A549 treated with DMSO at 1 μM for 4 hours (cell line): ENCODE results near the gene NKAPD1. TPM values are rescaled to one million over a fixed set of nuclear protein-coding genes. Genes with fewer than 3 reads are reported as not detected.

Experiments
- total RNA-seq: library from RNA; stranded (reverse); fragments of 200-300 nt; extraction: Qiagen RNA extraction; gene quantifications from 5 replicates; pipeline ENCODE4 v1.2.3, GENCODE V29; 2022; ENCODE audit warnings: low read depth

The NKAPD1 gene, protein sequence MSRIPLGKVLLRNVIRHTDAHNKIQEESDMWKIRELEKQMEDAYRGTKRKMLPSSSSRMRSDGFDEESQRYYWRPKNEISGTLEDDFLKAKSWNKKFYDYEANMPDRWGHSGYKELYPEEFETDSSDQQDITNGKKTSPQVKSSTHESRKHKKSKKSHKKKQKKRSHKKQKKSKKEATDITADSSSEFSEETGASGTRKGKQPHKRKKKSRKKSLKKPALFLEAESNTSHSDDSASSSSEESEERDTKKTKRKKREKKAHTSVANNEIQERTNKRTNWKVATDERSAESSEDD
- total RNA-seq: 13.1 to 18.1 TPM (median 14.6 TPM) in 5 replicates

DNA sequence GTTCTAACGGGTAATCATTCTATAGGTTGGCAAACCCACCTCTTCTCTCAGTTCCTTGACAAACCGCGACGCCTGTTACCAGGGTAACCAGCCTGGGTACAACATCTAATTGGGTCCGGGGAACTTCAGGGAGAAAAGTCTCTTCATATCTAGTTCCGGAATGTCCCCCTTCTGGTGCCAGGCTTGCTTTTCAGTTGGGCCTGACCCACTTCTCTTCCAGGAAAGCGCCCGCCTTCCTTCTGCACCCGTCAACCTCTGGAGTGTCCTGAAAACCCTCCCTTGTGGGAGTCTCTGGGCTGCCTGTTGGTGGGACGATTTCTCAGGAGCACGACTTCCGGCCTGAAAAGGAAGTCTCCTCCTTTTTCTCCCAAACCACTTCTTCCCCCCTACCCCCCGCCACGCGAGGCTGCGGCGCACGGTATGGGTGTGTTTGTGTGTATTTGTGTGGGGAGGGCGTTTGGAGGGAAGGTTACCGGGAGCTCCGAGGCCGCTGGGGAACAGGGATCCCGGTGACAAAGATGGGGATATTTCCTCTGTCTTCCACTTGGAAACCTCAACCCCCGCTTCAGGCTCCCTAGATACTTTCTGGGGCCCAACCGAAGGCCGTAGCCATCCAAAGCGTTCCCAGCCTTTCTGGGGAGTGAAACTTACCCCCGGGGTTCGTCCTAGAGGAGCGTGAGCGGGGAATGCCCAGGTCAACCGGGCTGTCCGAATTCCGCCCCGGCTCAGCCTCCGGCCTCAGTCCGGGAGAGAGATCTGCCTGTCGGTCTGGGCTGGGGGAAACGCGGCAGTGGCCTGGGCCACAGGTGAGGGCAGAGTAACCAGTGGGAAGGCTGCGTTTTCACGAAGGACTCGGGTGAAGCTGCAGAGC is at the start of gene NKAPD1, which contains the start of gene PIH1D2:
NKAPD1 (plus strand) TSS at position 359 of the 871 bp plus-strand sequence. CDS start 1,276 bp downstream, outside the sequence.
PIH1D2 (minus strand) TSS at position 77 of the 871 bp plus-strand sequence. CDS start 843 bp downstream, outside the sequence.

DNA sequence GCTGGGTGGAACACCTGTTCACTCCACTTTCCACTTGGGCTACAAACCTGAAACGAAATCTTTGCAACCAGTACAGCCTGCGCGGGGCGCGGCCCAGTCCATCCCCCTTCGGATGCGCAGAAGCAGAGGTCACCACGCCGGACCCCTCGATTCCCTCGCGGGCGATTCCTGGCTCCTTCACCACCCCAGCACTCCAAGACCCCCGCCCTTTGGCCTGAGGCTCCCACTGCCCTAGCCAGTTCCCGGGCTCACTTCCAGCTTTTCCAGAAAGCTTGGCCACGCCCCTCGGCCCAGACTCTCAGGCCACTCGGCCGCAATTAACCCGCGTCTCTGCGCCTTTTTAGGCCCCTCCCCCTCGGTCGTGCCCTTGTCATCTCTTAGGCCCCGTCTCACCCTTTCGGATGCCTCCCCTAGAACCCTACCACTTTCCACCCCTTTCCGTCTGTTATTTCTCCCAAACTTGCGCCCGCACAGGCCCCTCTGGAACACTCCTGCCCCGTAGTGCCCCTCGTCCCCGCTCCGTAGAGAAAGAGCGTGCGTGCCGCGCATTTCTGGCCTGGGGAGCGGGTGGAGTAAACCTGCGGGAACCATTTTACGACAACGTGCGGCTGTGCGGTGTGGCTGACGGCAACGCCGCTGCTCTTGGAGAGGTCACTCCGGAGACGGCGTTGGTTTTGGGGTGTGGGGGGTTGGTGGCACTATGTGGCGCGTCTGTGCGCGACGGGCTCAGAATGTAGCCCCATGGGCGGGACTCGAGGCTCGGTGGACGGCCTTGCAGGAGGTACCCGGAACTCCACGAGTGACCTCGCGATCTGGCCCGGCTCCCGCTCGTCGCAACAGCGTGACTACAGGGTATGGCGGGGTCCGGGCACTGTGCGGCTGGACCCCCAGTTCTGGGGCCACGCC is 49.1 kb upstream of the NKAPD1 start, which contains the start of gene DLAT:
DLAT (plus strand) TSS at position 636 of the 906 bp plus-strand sequence; CDS start at position 701, 65 bp downstream.

DNA sequence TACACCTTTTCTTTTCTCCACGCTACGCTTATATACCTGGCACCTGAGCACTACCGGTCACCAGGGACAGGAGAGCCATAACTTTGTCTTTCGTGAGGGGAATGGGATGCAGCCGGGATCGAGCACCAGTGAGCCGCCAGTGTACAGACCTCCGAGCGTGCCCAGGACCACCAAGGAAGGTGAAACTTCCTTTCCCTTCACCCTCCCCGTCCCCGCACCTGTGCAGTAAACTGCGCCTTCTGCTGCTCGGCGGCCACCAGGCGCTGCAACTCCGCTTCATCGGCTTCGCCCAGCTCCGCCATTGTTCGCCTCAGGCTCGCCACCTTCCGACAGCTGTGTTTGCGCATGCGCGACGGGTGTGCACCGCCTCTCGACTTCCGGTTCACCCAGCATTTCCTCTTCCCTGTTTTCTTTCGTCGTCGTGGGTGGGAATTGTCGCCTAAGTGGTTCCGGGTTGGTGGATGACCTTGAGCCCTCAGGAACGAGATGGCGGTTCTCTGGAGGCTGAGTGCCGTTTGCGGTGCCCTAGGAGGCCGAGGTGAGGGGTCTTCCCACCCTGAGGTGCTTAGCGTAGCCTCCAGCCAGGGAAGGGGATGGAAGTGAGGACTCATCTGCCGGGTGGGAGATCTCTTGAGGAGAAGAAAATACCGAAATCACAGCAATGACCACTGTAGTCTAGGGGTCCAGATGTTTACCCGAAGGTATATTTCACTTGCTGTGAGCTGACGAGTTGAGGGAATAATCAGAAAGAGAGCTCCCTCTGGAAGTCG is 12.5 kb downstream of the NKAPD1 start, which contains the start of the genes SDHD and TIMM8B:
SDHD (plus strand) TSS at position 452 of the 770 bp plus-strand sequence; CDS start at position 487, 35 bp downstream.
TIMM8B (minus strand) TSS at position 335 of the 770 bp plus-strand sequence; CDS start at position 302, 33 bp downstream.

Other genes with a start within 250 kb of the NKAPD1 start
- gene ALG9, start 202.7 kb upstream of the NKAPD1 start, total RNA-seq: 18.1 to 21.6 TPM (median 19.7 TPM) in 5 replicates
- gene FDXACB1, start 195.1 kb upstream of the NKAPD1 start, total RNA-seq: 1.7 to 2.1 TPM (median 1.9 TPM) in 5 replicates
- 27.8 to 33.1 TPM (median 30.7 TPM) in 5 replicates for gene CFAP68, start 194.8 kb upstream of the NKAPD1 start, total RNA-seq
- 4.2 to 9.8 TPM (median 4.4 TPM) in 5 replicates for gene CRYAB, start 162.5 kb upstream of the NKAPD1 start, total RNA-seq
- gene HSPB2, start 161.6 kb upstream of the NKAPD1 start, total RNA-seq: not detected in 5 replicates
- not detected in 5 replicates for gene C11orf52, start 155.4 kb upstream of the NKAPD1 start, total RNA-seq
- 3.7 to 5.9 TPM (median 4.7 TPM) in 5 replicates for gene DIXDC1, start 137.0 kb upstream of the NKAPD1 start, total RNA-seq
- gene DLAT, start 48.9 kb upstream of the NKAPD1 start, total RNA-seq: 26.7 to 32.3 TPM (median 31.4 TPM) in 5 replicates
- 0.58 to 1.7 TPM (median 0.99 TPM) in 5 replicates for gene PIH1D2, start 282 bp upstream of the NKAPD1 start, total RNA-seq
- 67.6 to 72.3 TPM (median 69.6 TPM) in 5 replicates for gene TIMM8B, start 12.5 kb downstream of the NKAPD1 start, total RNA-seq
- 69.4 to 72.2 TPM (median 71.2 TPM) in 5 replicates for gene SDHD, start 12.6 kb downstream of the NKAPD1 start, total RNA-seq
- gene IL18, start 89.8 kb downstream of the NKAPD1 start, total RNA-seq: 79.1 to 106 TPM (median 98.4 TPM) in 5 replicates
- gene TEX12, start 93.1 kb downstream of the NKAPD1 start, total RNA-seq: not detected in 5 replicates
- gene BCO2, start 101.2 kb downstream of the NKAPD1 start, total RNA-seq: 0.70 to 1.0 TPM (median 0.93 TPM) in 5 replicates
- gene PTS, start 152.1 kb downstream of the NKAPD1 start, total RNA-seq: 27.4 to 33.6 TPM (median 32.2 TPM) in 5 replicates
- gene PLET1, start 186.6 kb downstream of the NKAPD1 start, total RNA-seq: not detected in 5 replicates